ENCODE results near the gene KRT9. TPM values are rescaled to one million over a fixed set of nuclear protein-coding genes. Genes with fewer than 3 reads are reported as not detected.

Gene KRT9
- total and polyA plus RNA-seq, 9 of the 15 experiments (the other 6 are each of a cell fraction or from before 2014, with no cell fraction given) = 0.03 TPM; not detected in 8

- FAIRE-seq (peak; percentile 99), ATAC-seq (peak; percentile 98), DNase-seq (ENCODE audit: extremely low read depth in 1 of 4, low spot score in 3 of 4) (peak; percentile 92 to 97 (median 94))
- peak overlapping the region in 1 of 2 experiments; percentile 70; a peak in 2 of 4 replicates for H3K9ac ChIP-seq (ENCODE audit: insufficient read depth in 1 of 2, low read depth in 2 of 2, low read length in 2 of 2)
- peak overlapping the region; percentile 92 for H2AFZ ChIP-seq (ENCODE audit: low read depth, low read length)
- ChIA-PET CTCF (ENCODE audit: low intra/inter-chr PET ratio) (interaction anchor here (0.9 to 3.6 kb wide), 5 partner anchors 30 to 83 kb away, joined by 3 to 21 read pairs (median 7); no protein-coding TSS in a partner anchor), POLR2A (interaction anchor here (0.6 to 1.3 kb wide), 6 partner anchors 12 to 81 kb away, joined by 3 to 6 read pairs (median 3); no protein-coding TSS in a partner anchor)
- no peak overlapping the region for H3K4me3 ChIP-seq
- intact Hi-C loops (cut with micrococcal nuclease) (loop anchor here (1.0 kb wide), 1 partner anchor 67 kb away; no protein-coding TSS in a partner anchor), in situ Hi-C loops (cut with MboI) (no loop called here)
- H3K36me3 ChIP-seq (ENCODE audit: control insufficient read depth, insufficient read depth, low read length) = no peaks in the 10 kb centered on the region
- 24% methylated on average over 18 of the region's 18 CpGs for WGBS (ENCODE audit: insufficient coverage, low coverage, missing lambda C conversion rate)
- peaks cover 2 to 9% of the 10 kb centered on the region in 2 experiments; a peak in 3 of 5 replicates for H3K4me1 ChIP-seq (replicated peaks in 1 of 2; ENCODE audit: control insufficient read depth in 2 of 2, insufficient read depth in 2 of 2, low read length in 2 of 2)
- H3K27me3 ChIP-seq (ENCODE audit: control insufficient read depth in 2 of 2, insufficient read depth in 2 of 2, low read length in 2 of 2) = peaks cover 0 to 25% of the 10 kb centered on the region in 2 experiments; a peak in 2 of 5 replicates
- H3K27ac ChIP-seq (ENCODE audit: extremely low read depth, low read depth, low read length) = no peak overlapping the region
- peak overlapping the region; percentile 75 for H3K4me2 ChIP-seq (ENCODE audit: insufficient read depth, low read length)
- no TSS peak for BruUV-seq (replicated peaks)
- H3K79me2 ChIP-seq (ENCODE audit: control insufficient read depth, insufficient read depth, low read length) = no peaks in the 10 kb centered on the region
- no peaks in the 10 kb centered on the region for H3K9me3 ChIP-seq (replicated peaks; ENCODE audit: control insufficient read depth, insufficient read depth, low read depth, low read length)
- H3K9me1 ChIP-seq (ENCODE audit: control insufficient read depth, insufficient read depth, low read length) = no peaks in the 10 kb centered on the region
- no peaks in the 10 kb centered on the region for H4K20me1 ChIP-seq (replicated peaks; ENCODE audit: control insufficient read depth, insufficient read depth, low read length)
- TF ChIP-seq DIDO1 (tag; IDR thresholded peaks at IDR 0.05; ENCODE audit: low read depth) = no peak
- peak; percentile 40; the same call in 1 of the 2 replicates for TF ChIP-seq TOE1 (IDR thresholded peaks at IDR 0.05; ENCODE audit: borderline replicate concordance)
- no peak for TF ChIP-seq TOE1 (CRISPR knock-in tag; IDR thresholded peaks at IDR 0.05; ENCODE audit: borderline replicate concordance, low read depth)
- no peak for TF ChIP-seq KAT7 (CRISPR knock-in tag; IDR thresholded peaks at IDR 0.05; ENCODE audit: borderline replicate concordance)
- peak; percentile 40; the same call in 1 of the 2 replicates for TF ChIP-seq CREM (IDR thresholded peaks at IDR 0.05; ENCODE audit: low read depth)
- TF ChIP-seq USF2 (CRISPR knock-in tag; IDR thresholded peaks at IDR 0.05) = peak; percentile 77
- TF ChIP-seq CTBP1 (IDR thresholded peaks at IDR 0.05; ENCODE audit: borderline replicate concordance) = peak; percentile 63
- no peak for TF ChIP-seq ZNF3 (CRISPR knock-in tag; IDR thresholded peaks at IDR 0.05)
- peak; percentile 29; the same call in 1 of the 2 replicates for TF ChIP-seq ATF7 (IDR thresholded peaks at IDR 0.05)
- no peak for TF ChIP-seq MYBL2 (IDR thresholded peaks at IDR 0.05; ENCODE audit: low read depth)
- TF ChIP-seq MYBL2 (CRISPR knock-in tag; IDR thresholded peaks at IDR 0.05; ENCODE audit: borderline replicate concordance) = no peak
- TF ChIP-seq USF1 (CRISPR knock-in tag; IDR thresholded peaks at IDR 0.05) = peak; percentile 78
- no peak for TF ChIP-seq ZNF311 (CRISPR knock-in tag; IDR thresholded peaks at IDR 0.05)
- TF ChIP-seq ZNF696 (CRISPR knock-in tag; conservative IDR thresholded peaks at IDR 0.05) = no peak
- TF ChIP-seq ZFP36 (IDR thresholded peaks at IDR 0.05; ENCODE audit: low read depth, low read length, partially characterized antibody) = no peak
- peak; percentile 38 for TF ChIP-seq TBP (optimal IDR thresholded peaks at IDR 0.05; ENCODE audit: low read depth, low read length)
- TF ChIP-seq EGR1 (conservative IDR thresholded peaks at IDR 0.05) = no peak
- TF ChIP-seq SMC3 (conservative IDR thresholded peaks at IDR 0.05; ENCODE audit: insufficient read depth, low read depth, low read length) = peak; percentile 71
- TF ChIP-seq RAD21 (CRISPR knock-in tag; conservative IDR thresholded peaks at IDR 0.05 in 1 of 2, IDR thresholded peaks at IDR 0.05 in 1 of 2) = peak; percentile 25 to 68; a peak in 3 of 4 replicates
Observed at GRCh38 chr17:41579484-41580243, 7.8 kb upstream of the KRT9 start.
